HG02981 (cell line): ENCODE data around the gene MYO5A.

ENCODE experiments used
- ATAC-seq: cut with Tn5 transposase; IDR thresholded peaks from one replicate; pipeline ENCODE4 v1.9.1; 2021; ENCODE audit warnings: mild to moderate bottlenecking, moderate library complexity; ENCODE audit not compliant: unreplicated experiment

Gene MYO5A

GRCh38 chr15:52378746-52379394, 149.8 kb downstream of the MYO5A start:
- peak; percentile 42 for ATAC-seq

GRCh38 chr15:52370010-52370409, 158.7 kb downstream of the MYO5A start:
- no peak for ATAC-seq

GRCh38 chr15:52369455-52369854, 159.2 kb downstream of the MYO5A start:
- no peak for ATAC-seq

- ATAC-seq = no peak
Measured at GRCh38 chr15:52369030-52369429, 159.7 kb downstream of the MYO5A start.

- ATAC-seq = no peak
Measured at GRCh38 chr15:52368402-52368801, 160.3 kb downstream of the MYO5A start.

GRCh38 chr15:52362497-52362896, 166.2 kb downstream of the MYO5A start:
- no peak for ATAC-seq

GRCh38 chr15:52361975-52362494, 166.6 kb downstream of the MYO5A start:
- no peak for ATAC-seq

- no peak for ATAC-seq
Measured at GRCh38 chr15:52361494-52361893, 167.2 kb downstream of the MYO5A start.

- ATAC-seq = no peak
Measured at GRCh38 chr15:52360229-52361203, 168.2 kb downstream of the MYO5A start.

- no peak for ATAC-seq
Measured at GRCh38 chr15:52359722-52360121, 169.0 kb downstream of the MYO5A start.

GRCh38 chr15:52357949-52358348, 170.7 kb downstream of the MYO5A start:
- no peak for ATAC-seq

GRCh38 chr15:52352086-52352485, 176.6 kb downstream of the MYO5A start:
- no peak for ATAC-seq

- no peak for ATAC-seq
Measured at GRCh38 chr15:52351206-52351908, 177.3 kb downstream of the MYO5A start.

GRCh38 chr15:52350423-52350822, 178.3 kb downstream of the MYO5A start:
- ATAC-seq = no peak

GRCh38 chr15:52349052-52349700, 179.5 kb downstream of the MYO5A start:
- no peak for ATAC-seq

GRCh38 chr15:52348056-52348745, 180.5 kb downstream of the MYO5A start:
- no peak for ATAC-seq

- ATAC-seq = no peak
Measured at GRCh38 chr15:52344592-52344991, 184.1 kb downstream of the MYO5A start.

- no peak for ATAC-seq
Measured at GRCh38 chr15:52343831-52344230, 184.8 kb downstream of the MYO5A start.

GRCh38 chr15:52340093-52340492, 188.6 kb downstream of the MYO5A start:
- no peak for ATAC-seq

- no peak for ATAC-seq
Measured at GRCh38 chr15:52338891-52339290, 189.8 kb downstream of the MYO5A start.
